GM13976 (cell line): Measurements from ENCODE around the gene PPP1R11.

ENCODE experiments used
- DNase-seq: peaks from one replicate; pipeline ENCODE4 v3.0.0; 2012; ENCODE audit warnings: low spot score
- CTCF ChIP-seq: IDR thresholded peaks from 2 replicates; pipeline ENCODE4 v1.5.1; 2012; ENCODE audit warnings: borderline replicate concordance, mild to moderate bottlenecking; ENCODE audit not compliant: insufficient read depth; ENCODE audit errors: extremely low read depth, missing control alignments, control extremely low read depth
- in situ Hi-C: fragments of 300-500 bp; cut with MboI; formaldehyde crosslinking; loops from one replicate; pipeline ENCODE4 v1.12.0; 2022; ENCODE audit warnings: low sequenced_read_pairs, mixed read lengths, inconsistent platforms; ENCODE audit not compliant: unreplicated experiment

Gene PPP1R11

GRCh38 chr6:30102414-30102969, 35.5 kb downstream of the PPP1R11 start:
- in situ Hi-C loops: no loop called here
- peak; percentile 23 for DNase-seq
- TF ChIP-seq CTCF: no peak

GRCh38 chr6:30102970-30103871, 36.2 kb downstream of the PPP1R11 start:
- in situ Hi-C loops: no loop called here

GRCh38 chr6:30103872-30104179, 36.8 kb downstream of the PPP1R11 start:
- in situ Hi-C loops: no loop called here
- DNase-seq: no peak
- no peak for TF ChIP-seq CTCF

More at GRCh38 chr6:30102970-30103871, 36.2 kb downstream of the PPP1R11 start:
- TF ChIP-seq CTCF: peak; percentile 93
- peak; percentile 89 for DNase-seq

- DNase-seq: no peak
- no peak for TF ChIP-seq CTCF
- in situ Hi-C loops: no loop called here
These were observed 37.7 kb downstream of the PPP1R11 start for GRCh38 chr6:30104661-30105060.

- no peak for TF ChIP-seq CTCF
- in situ Hi-C loops: no loop called here
- DNase-seq: no peak
These were observed 44.4 kb downstream of the PPP1R11 start for GRCh38 chr6:30111266-30111856.

GRCh38 chr6:30112402-30112994, 45.5 kb downstream of the PPP1R11 start:
- no peak for TF ChIP-seq CTCF
- DNase-seq: no peak
- in situ Hi-C loops: no loop called here
